HEK293 (cell line): ENCODE data around the gene DNAJC4.

Source experiments
- CTCF ChIA-PET: fragments of 350-600 bp; formaldehyde crosslinking; extraction: SDS; loops from one replicate; lab custom pipeline; 2021; ENCODE audit warnings: antibody characterized with exemption; lab: Yijun Ruan, JAX
- POLR2A ChIA-PET: fragments of 300-600 bp; formaldehyde crosslinking; extraction: SDS; loops from one replicate; lab custom pipeline; 2020; ENCODE audit warnings: antibody characterized with exemption, inconsistent platforms; lab: Yijun Ruan, JAX
- H3K27ac ChIP-seq: fragments of 200-500 bp; sonication (Bioruptor generic); 2 replicates; pipeline ENCODE4 v1.5.1; 2014; ENCODE audit warnings: low read depth, low read length, control low read depth, inconsistent platforms; ENCODE audit errors: extremely low read depth
- H3K36me3 ChIP-seq, 2 experiments: fragments of 200-500 bp in 1 of 2; sonication (Bioruptor generic) in 1 of 2; 1 replicate in 1 of 2; 2 replicates in 1 of 2; pipeline ENCODE4 v1.5.1; 2014 to 2017; ENCODE audit warnings: inconsistent platforms in 2 of 2, low read length in 2 of 2; ENCODE audit not compliant: control insufficient read depth in 2 of 2, insufficient read depth in 1 of 2
- H3K4me1 ChIP-seq: fragments of 200-500 bp; sonication (Bioruptor generic); 2 replicates; pipeline ENCODE4 v1.5.1; 2014; ENCODE audit warnings: mild to moderate bottlenecking, low read length, inconsistent platforms; ENCODE audit not compliant: control insufficient read depth, insufficient read depth
- H3K4me3 ChIP-seq: 2 replicates; pipeline ENCODE4 v1.5.1; 2011; ENCODE audit warnings: low read depth, mild to moderate bottlenecking, control low read depth, low read length, moderate library complexity
- H3K9me3 ChIP-seq: fragments of 200-500 bp; sonication (Bioruptor generic); 2 replicates; pipeline ENCODE4 v1.5.1; 2014; ENCODE audit warnings: low read depth, low read length, inconsistent platforms; ENCODE audit not compliant: control insufficient read depth, insufficient read depth
- CTCF ChIP-seq: fragments of 450-650 bp; formaldehyde crosslinking; IDR thresholded peaks from 2 replicates; pipeline ENCODE4 v1.5.1; 2016; ENCODE audit warnings: missing biosample characterization, missing genetic modification characterization
- EGR2 ChIP-seq: fragments of 450-650 bp; formaldehyde crosslinking; IDR thresholded peaks from 2 replicates; pipeline ENCODE4 v1.5.1; 2016; ENCODE audit warnings: low read depth, missing biosample characterization, missing genetic modification characterization
- FEZF1 ChIP-seq: fragments of 450-650 bp; formaldehyde crosslinking; IDR thresholded peaks from 2 replicates; pipeline ENCODE4 v1.5.1; 2016; ENCODE audit warnings: missing biosample characterization, missing genetic modification characterization
- HOXD13 ChIP-seq: sonication (generic); formaldehyde crosslinking; IDR thresholded peaks from 2 replicates; pipeline ENCODE4 v1.8.0; 2022; ENCODE audit warnings: missing genetic modification reagents, borderline replicate concordance
- INSM2 ChIP-seq: fragments of 450-650 bp; formaldehyde crosslinking; IDR thresholded peaks from 2 replicates; pipeline ENCODE4 v1.5.1; 2016; ENCODE audit warnings: missing biosample characterization, missing genetic modification characterization
- MEIS1 ChIP-seq: sonication (generic); formaldehyde crosslinking; IDR thresholded peaks from 2 replicates; pipeline ENCODE4 v1.8.1; 2022; ENCODE audit warnings: missing genetic modification reagents, mild to moderate bottlenecking, borderline replicate concordance
- MYNN ChIP-seq: fragments of 450-650 bp; formaldehyde crosslinking; IDR thresholded peaks from 2 replicates; pipeline ENCODE4 v1.5.1; 2016; ENCODE audit warnings: missing biosample characterization, missing genetic modification characterization, borderline replicate concordance
- SP7 ChIP-seq: fragments of 450-650 bp; formaldehyde crosslinking; IDR thresholded peaks from 2 replicates; pipeline ENCODE4 v1.5.1; 2016; ENCODE audit warnings: missing biosample characterization, missing genetic modification characterization
- ZBTB1 ChIP-seq: fragments of 450-650 bp; formaldehyde crosslinking; IDR thresholded peaks from 2 replicates; pipeline ENCODE4 v1.5.1; 2016; ENCODE audit warnings: missing biosample characterization, missing genetic modification characterization
- ZBTB8A ChIP-seq: fragments of 450-650 bp; formaldehyde crosslinking; IDR thresholded peaks from 2 replicates; pipeline ENCODE4 v1.5.1; 2016; ENCODE audit warnings: missing biosample characterization, missing genetic modification characterization
- ZFP41 ChIP-seq: fragments of 450-650 bp; formaldehyde crosslinking; IDR thresholded peaks from 2 replicates; pipeline ENCODE4 v1.5.1; 2016; ENCODE audit warnings: missing biosample characterization, missing genetic modification characterization, borderline replicate concordance
- ZNF114 ChIP-seq: fragments of 450-650 bp; formaldehyde crosslinking; IDR thresholded peaks from 2 replicates; pipeline ENCODE4 v1.5.0; 2017; ENCODE audit warnings: missing biosample characterization, missing genetic modification characterization
- ZNF140 ChIP-seq: fragments of 450-650 bp; formaldehyde crosslinking; IDR thresholded peaks from 2 replicates; pipeline ENCODE4 v1.5.1; 2016; ENCODE audit warnings: missing biosample characterization, missing genetic modification characterization
- ZNF184 ChIP-seq: fragments of 450-650 bp; IDR thresholded peaks from 2 replicates; pipeline ENCODE4 v1.5.1; 2018; ENCODE audit warnings: missing biosample characterization, mild to moderate bottlenecking, missing genetic modification characterization
- ZNF37A ChIP-seq: fragments of 450-650 bp; IDR thresholded peaks from 2 replicates; pipeline ENCODE4 v1.5.1; 2018; ENCODE audit warnings: missing biosample characterization, missing genetic modification characterization
- ZNF398 ChIP-seq: fragments of 450-650 bp; formaldehyde crosslinking; IDR thresholded peaks from 2 replicates; pipeline ENCODE4 v1.5.1; 2017; ENCODE audit warnings: missing biosample characterization, missing genetic modification characterization
- ZNF473 ChIP-seq: fragments of 450-650 bp; formaldehyde crosslinking; IDR thresholded peaks from 2 replicates; pipeline ENCODE4 v1.5.1; 2017; ENCODE audit warnings: missing biosample characterization, missing genetic modification characterization
- ZNF510 ChIP-seq: fragments of 450-650 bp; formaldehyde crosslinking; IDR thresholded peaks from 2 replicates; pipeline ENCODE4 v1.5.1; 2018; ENCODE audit warnings: mild to moderate bottlenecking, missing genetic modification characterization, missing biosample characterization; ENCODE audit not compliant: insufficient replicate concordance
- ZNF639 ChIP-seq: fragments of 450-650 bp; formaldehyde crosslinking; IDR thresholded peaks from 2 replicates; pipeline ENCODE4 v1.5.1; 2016; ENCODE audit warnings: missing biosample characterization, missing genetic modification characterization
- ZNF658 ChIP-seq: fragments of 450-650 bp; formaldehyde crosslinking; IDR thresholded peaks from 2 replicates; pipeline ENCODE4; 2016; ENCODE audit warnings: missing biosample characterization, missing genetic modification characterization
- ZNF660 ChIP-seq: fragments of 450-650 bp; IDR thresholded peaks from 2 replicates; pipeline ENCODE4 v1.5.1; 2018; ENCODE audit warnings: missing biosample characterization, mild to moderate bottlenecking, missing genetic modification characterization
- ZNF692 ChIP-seq: fragments of 450-650 bp; formaldehyde crosslinking; IDR thresholded peaks from 2 replicates; pipeline ENCODE4 v1.5.1; 2016; ENCODE audit warnings: missing biosample characterization, missing genetic modification characterization
- ZNF747 ChIP-seq: fragments of 450-650 bp; formaldehyde crosslinking; IDR thresholded peaks from 2 replicates; pipeline ENCODE4 v1.5.1; 2016; ENCODE audit warnings: missing biosample characterization, missing genetic modification characterization
- ZNF837 ChIP-seq: fragments of 450-650 bp; formaldehyde crosslinking; IDR thresholded peaks from 2 replicates; pipeline ENCODE4 v1.5.1; 2016; ENCODE audit warnings: missing biosample characterization, missing genetic modification characterization

Gene DNAJC4

GRCh38 chr11:64269540-64270220 lies 39.3 kb downstream of the DNAJC4 start (continued):
- TF ChIP-seq ZBTB8A, result peak; percentile 51; the same call in 1 of the 2 replicates
- no peak for TF ChIP-seq MEIS1
- TF ChIP-seq FEZF1 (tag by site-specific recombination), result no peak
- no peak for TF ChIP-seq ZBTB1
- no peak for TF ChIP-seq ZNF473 (tag by site-specific recombination)

- H3K4me1 ChIP-seq, result no peaks in the 10 kb centered on the region
- H3K36me3 ChIP-seq, result peaks cover 0 to 45% of the 10 kb centered on the region in 2 experiments; a peak in 2 of 3 replicates
- no peak overlapping the region for H3K4me3 ChIP-seq
- ChIA-PET POLR2A (interaction anchor here (0.7 to 1.1 kb wide), 4 partner anchors 9 to 70 kb away, joined by 3 read pairs; partner anchors contain the start of gene BAD), CTCF (interaction anchor here (0.6 to 1.8 kb wide), 9 partner anchors 10 to 364 kb away, joined by 3 to 9 read pairs (median 4); partner anchors contain the start of gene PLCB3)
- no peak overlapping the region for H3K27ac ChIP-seq
- no peaks in the 10 kb centered on the region for H3K9me3 ChIP-seq
- TF ChIP-seq ZNF660, result no peak
- TF ChIP-seq ZNF37A, result no peak
- TF ChIP-seq ZNF837 (tag by site-specific recombination), result no peak
- TF ChIP-seq ZNF639, result no peak
- TF ChIP-seq ZNF184 (tag by site-specific recombination), result no peak
- TF ChIP-seq ZFP41 (tag by site-specific recombination), result no peak
- TF ChIP-seq ZNF114 (tag by site-specific recombination), result no peak
- TF ChIP-seq INSM2 (tag by site-specific recombination), result no peak
- TF ChIP-seq SP7 (tag by site-specific recombination), result no peak
- no peak for TF ChIP-seq EGR2 (tag by site-specific recombination)
These were observed 44.9 kb downstream of the DNAJC4 start for GRCh38 chr11:64275031-64275800.

- Histone ChIP-seq H3K4me1 (no peaks in the 10 kb centered on the region), H3K4me3 (no peak overlapping the region), H3K9me3 (no peaks in the 10 kb centered on the region), H3K27ac (no peak overlapping the region), H3K36me3 (peaks cover 0 to 45% of the 10 kb centered on the region in 2 experiments; a peak in 2 of 3 replicates)
- CTCF ChIA-PET, result interaction anchor here (1.0 to 1.8 kb wide), 7 partner anchors 9 to 69 kb away, joined by 3 to 9 read pairs (median 3); partner anchors contain the start of gene PLCB3
- POLR2A ChIA-PET, result interaction anchor here (0.7 to 1.1 kb wide), 3 partner anchors 9 to 70 kb away, joined by 3 read pairs; partner anchors contain the start of gene BAD
- TF ChIP-seq CTCF (tag by site-specific recombination) (no peak), ZNF398 (tag by site-specific recombination) (no peak), MYNN (no peak), ZNF747 (tag by site-specific recombination) (no peak), EGR2 (tag by site-specific recombination) (no peak), ZNF658 (tag by site-specific recombination) (no peak), HOXD13 (CRISPR knock-in tag) (no peak), ZNF140 (tag by site-specific recombination) (no peak), ZNF510 (tag by site-specific recombination) (no peak), ZNF692 (tag by site-specific recombination) (no peak)
These were observed 45.5 kb downstream of the DNAJC4 start for GRCh38 chr11:64275841-64276240.
